Fibroblast of skin of scalp (primary cell): Measurements from ENCODE around the gene COL3A1.

Source experiments
- DNase-seq: peaks from one replicate; pipeline ENCODE4 v3.0.0-alpha.2; 2013

Gene COL3A1

GRCh38 chr2:188975497-188976102 is 1.4 kb downstream of the COL3A1 start:
- DNase-seq, result peak; percentile 97

GRCh38 chr2:188976545-188977268 is 2.5 kb downstream of the COL3A1 start:
- peak; percentile 73 for DNase-seq

- DNase-seq, result no peak
Observed at GRCh38 chr2:188977317-188977716, 3.1 kb downstream of the COL3A1 start.

GRCh38 chr2:188978291-188979081 is 4.3 kb downstream of the COL3A1 start:
- peak; percentile 92 for DNase-seq

- DNase-seq, result peak; percentile 55
Observed at GRCh38 chr2:188979187-188980114, 5.3 kb downstream of the COL3A1 start.

- peak; percentile 85 for DNase-seq
Observed at GRCh38 chr2:188983427-188984064, 9.4 kb downstream of the COL3A1 start.

- DNase-seq, result peak; percentile 88
Observed at GRCh38 chr2:188984065-188984491, 9.9 kb downstream of the COL3A1 start.

- peak; percentile 96 for DNase-seq
Observed at GRCh38 chr2:188984680-188985079, 10.5 kb downstream of the COL3A1 start.

- DNase-seq, result peak; percentile 72
Observed at GRCh38 chr2:188986839-188987238, 12.7 kb downstream of the COL3A1 start.

GRCh38 chr2:188993247-188993646 is 19.1 kb downstream of the COL3A1 start:
- DNase-seq, result no peak

- DNase-seq, result no peak
Observed at GRCh38 chr2:188997263-188997662, 23.1 kb downstream of the COL3A1 start.

- no peak for DNase-seq
Observed at GRCh38 chr2:189000221-189000620, 26.0 kb downstream of the COL3A1 start.

- peak; percentile 53 for DNase-seq
Observed at GRCh38 chr2:189002079-189002478, 27.9 kb downstream of the COL3A1 start.

- DNase-seq, result no peak
Observed at GRCh38 chr2:189008555-189009262, 34.5 kb downstream of the COL3A1 start.

- DNase-seq, result no peak
Observed at GRCh38 chr2:189010536-189010935, 36.4 kb downstream of the COL3A1 start.

- no peak for DNase-seq
Observed at GRCh38 chr2:189012351-189012750, 38.2 kb downstream of the COL3A1 start.

- DNase-seq, result no peak
Observed at GRCh38 chr2:189013031-189013430, 38.9 kb downstream of the COL3A1 start.

GRCh38 chr2:189013671-189014448 is 39.7 kb downstream of the COL3A1 start:
- no peak for DNase-seq

- DNase-seq, result peak; percentile 61
Observed at GRCh38 chr2:189014449-189015138, 40.4 kb downstream of the COL3A1 start.

- DNase-seq, result no peak
Observed at GRCh38 chr2:189015359-189015758, 41.2 kb downstream of the COL3A1 start.
